Gastroesophageal sphincter (tissue), 3 donors: ENCODE measurements around the gene UGGT1.

ENCODE experiments used
- CTCF ChIP-seq, 4 experiments: fragments of 200-600 bp in 2 of 4; fragments of 450-650 bp in 2 of 4; sonication (generic) in 1 of 4; IDR thresholded peaks; one replicate each; pipeline ENCODE4 v1.5.1; 2017 to 2019; ENCODE audit warnings: antibody characterized with exemption in 4 of 4, mild to moderate bottlenecking in 2 of 4, moderate library complexity in 2 of 4
- EP300 ChIP-seq: sonication (generic); formaldehyde crosslinking; IDR thresholded peaks from one replicate; pipeline ENCODE4 v1.6.1; 2017; ENCODE audit warnings: antibody characterized with exemption, mild to moderate bottlenecking
- POLR2A ChIP-seq, 2 donors: fragments of 450-650 bp; IDR thresholded peaks; one replicate each; pipeline ENCODE4 v1.6.1; 2017; ENCODE audit warnings: antibody characterized with exemption in 2 of 2, mild to moderate bottlenecking in 2 of 2, moderate library complexity in 1 of 2

- TF ChIP-seq CTCF (IDR thresholded peaks at IDR 0.05) (no peak), EP300 (no peak), POLR2A (IDR thresholded peaks at IDR 0.05) (no peak)
These were observed 124.0 kb downstream of the UGGT1 start for GRCh38 chr2:128214866-128215460.
